Activated T-cell treated with anti-CD3 and anti-CD28 coated beads, Interleukin-2, amount 50 U/mL, for 72 hours (primary cell): Measurements from ENCODE around the gene CDK5. TPM values are rescaled to one million over a fixed set of nuclear protein-coding genes. Genes with fewer than 3 reads are reported as not detected.
A peak's percentile ranks its signal among the peaks of the same experiment; 100 is the strongest.
"Not testable (repeated sequence)": the region's sequence is repeated elsewhere in the genome, so short reads cannot be mapped to it uniquely, and the experiment has no call there.

Experiments used
- ATAC-seq, 2 donors: fragments of 150-1000 bp; cut with Tn5 transposase; replicated peaks in 1 of 2; 2 replicates each; pipeline ENCODE4 v1.10.0; 2021; ENCODE audit warnings: moderate library complexity in 2 of 2, mild to moderate bottlenecking in 1 of 2
- DNase-seq, 2 donors: peaks; one replicate each; pipeline ENCODE4 v3.0.0; 2021 to 2022; ENCODE audit warnings: mixed read lengths in 1 of 2
- H3K27ac Mint-ChIP-seq: one replicate; pipeline ENCODE4 v1.8.0; 2022; ENCODE audit warnings: mild to moderate bottlenecking, moderate library complexity, mixed read lengths
- H3K27me3 Mint-ChIP-seq: one replicate; pipeline ENCODE4 v1.8.0; 2022; ENCODE audit warnings: low read depth, mixed read lengths
- H3K36me3 Mint-ChIP-seq, 2 donors: one replicate each; pipeline ENCODE4 v1.8.0; 2022; ENCODE audit warnings: mixed read lengths in 2 of 2, mild to moderate bottlenecking in 1 of 2; ENCODE audit not compliant: insufficient read depth in 2 of 2
- H3K4me1 Mint-ChIP-seq: one replicate; pipeline ENCODE4 v1.8.0; 2022; ENCODE audit warnings: low read depth, mixed read lengths
- H3K4me3 Mint-ChIP-seq, 2 donors: one replicate each; pipeline ENCODE4 v1.8.0; 2022; ENCODE audit warnings: mild to moderate bottlenecking in 2 of 2, mixed read lengths in 2 of 2, moderate library complexity in 2 of 2
- H3K9me3 Mint-ChIP-seq, 2 donors: one replicate each; pipeline ENCODE4 v1.8.0; 2022; ENCODE audit warnings: mixed read lengths in 2 of 2
- total RNA-seq, 2 donors: library from RNA; stranded (reverse); gene quantifications; one replicate each; pipeline ENCODE4 v1.2.3, GENCODE V29; 2022

Gene CDK5
- total RNA-seq, 2 donors from 2014 or later, result 9.4 to 11.6 TPM

DNA sequence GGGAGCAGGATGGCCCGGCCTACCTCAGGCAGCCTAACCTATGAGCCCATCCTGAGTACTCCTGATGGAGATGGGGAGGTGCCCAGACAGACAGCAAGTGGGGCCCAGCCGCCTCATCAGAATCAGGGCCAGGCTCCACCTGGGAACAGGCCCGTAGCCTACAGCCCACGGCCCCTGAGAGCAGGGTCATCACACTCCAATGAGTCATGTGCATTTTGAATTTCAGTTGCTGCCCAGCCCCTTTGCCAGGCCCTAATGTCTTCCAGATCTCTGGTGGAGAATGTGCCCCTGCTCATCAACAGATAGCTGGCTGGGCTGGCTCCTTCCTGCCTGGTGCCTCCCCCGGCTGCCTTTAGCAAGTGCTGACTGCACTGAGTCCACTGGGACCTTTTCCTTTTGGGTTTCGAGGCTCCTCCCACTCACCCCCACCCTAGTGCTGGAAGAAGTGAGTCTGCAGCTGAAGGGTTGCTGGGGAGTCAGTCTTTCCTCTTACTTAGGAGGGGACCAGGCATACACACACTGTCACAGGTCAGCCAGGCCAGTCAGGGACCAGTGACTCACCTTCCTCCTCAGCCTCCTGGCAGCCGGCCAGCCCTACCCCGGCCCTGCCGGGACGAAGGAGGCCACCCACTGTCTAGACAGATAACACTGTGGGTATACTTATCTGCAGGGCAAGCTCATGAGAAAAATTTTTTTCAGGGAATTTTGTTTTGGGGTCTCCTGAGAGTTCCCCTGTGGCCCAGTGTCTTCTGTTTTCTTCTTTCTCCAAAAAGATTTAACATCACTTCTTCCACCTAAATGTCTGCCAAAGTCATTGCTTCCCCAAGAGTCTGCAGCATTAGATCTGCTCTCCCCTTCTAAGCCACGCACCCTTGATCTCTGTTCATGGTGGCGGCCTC is 18.5 kb downstream of the CDK5 start:
- H3K4me1 Mint-ChIP-seq, result peaks cover 18% of the 10 kb centered on the region
- peak overlapping the region; percentile 58 for H3K27ac Mint-ChIP-seq
- H3K9me3 Mint-ChIP-seq, result no peaks in the 10 kb centered on the region

DNA sequence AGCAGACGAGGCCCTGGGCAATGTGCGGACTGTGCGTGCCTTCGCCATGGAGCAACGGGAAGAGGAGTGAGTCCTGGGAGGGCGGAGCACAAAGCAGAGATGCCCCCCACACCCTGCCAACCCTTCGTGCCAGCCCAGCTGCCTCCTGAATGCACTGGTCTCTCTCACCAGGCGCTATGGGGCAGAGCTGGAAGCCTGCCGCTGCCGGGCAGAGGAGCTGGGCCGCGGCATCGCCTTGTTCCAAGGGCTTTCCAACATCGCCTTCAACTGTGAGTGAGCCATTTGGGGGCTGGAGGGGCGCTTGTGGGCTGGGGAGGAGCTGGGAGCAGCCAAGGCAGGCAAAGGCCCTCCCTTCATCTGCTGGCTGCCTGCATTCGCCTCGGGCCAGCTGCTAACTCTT is 21.8 kb downstream of the CDK5 start:
- no peaks in the 10 kb centered on the region for H3K9me3 Mint-ChIP-seq
- no peak overlapping the region for H3K27ac Mint-ChIP-seq
- peaks cover 0 to 2% of the 10 kb centered on the region in 2 donors for H3K36me3 Mint-ChIP-seq
- DNase-seq (no peak), ATAC-seq (no peak)
- H3K4me3 Mint-ChIP-seq, result no peak overlapping the region
- H3K27me3 Mint-ChIP-seq, result no peaks in the 10 kb centered on the region
- H3K4me1 Mint-ChIP-seq, result peaks cover 18% of the 10 kb centered on the region

More for the DNA sequence above, 18.5 kb downstream of the CDK5 start:
- DNase-seq (peak; percentile 82 to 86), ATAC-seq (peak; percentile 96 to 97)
- H3K27me3 Mint-ChIP-seq, result no peaks in the 10 kb centered on the region
- peaks cover 2% of the 10 kb centered on the region in 2 donors for H3K36me3 Mint-ChIP-seq
- peak overlapping the region; percentile 55 to 66 for H3K4me3 Mint-ChIP-seq

DNA sequence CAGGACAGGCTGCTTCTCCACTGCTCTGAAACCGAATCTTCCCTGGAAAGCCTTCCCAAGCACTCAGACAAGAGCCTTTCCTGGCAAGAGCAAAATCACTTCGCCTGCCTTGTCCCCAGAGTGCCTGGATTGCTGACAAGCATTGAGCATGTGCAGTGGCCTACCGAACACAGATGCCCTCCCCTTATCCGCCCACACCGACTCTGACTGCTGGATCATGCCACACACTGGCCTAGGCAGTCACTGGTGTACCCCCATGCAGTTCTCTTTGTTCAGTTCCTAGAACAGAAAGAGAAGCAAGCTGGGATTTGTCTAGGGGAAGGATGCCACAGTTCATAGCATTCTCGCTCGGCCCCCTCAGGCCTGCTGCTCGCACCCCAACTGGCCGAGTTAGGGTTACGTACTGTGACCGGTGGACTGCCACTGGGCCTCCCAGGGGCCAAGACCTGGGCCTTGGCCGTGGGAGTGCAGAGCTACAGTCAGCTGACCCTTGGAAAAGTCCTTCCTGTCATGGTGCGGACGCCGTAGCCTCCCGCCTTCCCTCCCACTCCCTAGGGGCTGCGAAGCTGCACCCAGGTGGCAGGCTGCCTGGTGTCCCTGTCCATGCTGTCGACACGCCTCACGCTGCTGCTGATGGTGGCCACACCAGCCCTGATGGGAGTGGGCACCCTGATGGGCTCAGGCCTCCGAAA is 22.5 kb downstream of the CDK5 start:
- H3K4me3 Mint-ChIP-seq, result no peak overlapping the region
- peaks cover 0 to 2% of the 10 kb centered on the region in 2 donors for H3K36me3 Mint-ChIP-seq
- no peaks in the 10 kb centered on the region for H3K9me3 Mint-ChIP-seq
- DNase-seq (no peak), ATAC-seq (no peak)
- H3K4me1 Mint-ChIP-seq, result peaks cover 18% of the 10 kb centered on the region
- no peaks in the 10 kb centered on the region for H3K27me3 Mint-ChIP-seq
- H3K27ac Mint-ChIP-seq, result no peak overlapping the region

DNA sequence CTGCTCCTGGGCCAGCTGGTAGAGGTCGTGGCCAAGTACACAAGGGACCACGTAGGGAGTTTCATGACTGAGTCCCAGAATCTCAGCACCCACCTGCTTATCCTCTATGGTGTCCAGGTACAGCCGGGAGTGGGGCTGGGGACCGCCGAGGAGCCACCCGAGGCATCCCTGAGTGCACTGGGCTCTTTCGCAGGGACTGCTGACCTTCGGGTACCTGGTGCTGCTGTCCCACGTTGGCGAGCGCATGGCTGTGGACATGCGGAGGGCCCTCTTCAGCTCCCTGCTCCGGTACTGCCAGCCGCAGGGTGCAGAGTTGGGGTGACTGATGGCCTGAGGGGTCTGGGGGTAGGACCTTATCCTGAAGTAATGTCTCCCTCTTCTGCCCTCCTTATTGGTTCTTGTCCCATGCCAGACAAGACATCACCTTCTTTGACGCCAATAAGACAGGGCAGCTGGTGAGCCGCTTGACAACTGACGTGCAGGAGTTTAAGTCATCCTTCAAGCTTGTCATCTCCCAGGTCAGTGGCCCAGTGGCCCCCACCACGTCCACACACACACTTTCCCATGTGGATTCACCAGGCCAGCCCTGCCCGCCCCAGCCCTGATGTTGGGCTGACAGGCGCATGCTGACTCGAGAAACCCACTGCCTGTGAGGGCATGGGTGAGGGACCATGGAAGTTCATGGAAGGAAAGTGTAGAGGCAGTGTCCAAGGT is 23.2 kb downstream of the CDK5 start:
- H3K36me3 Mint-ChIP-seq, result peaks cover 0 to 2% of the 10 kb centered on the region in 2 donors
- ATAC-seq, result no peak
- H3K27ac Mint-ChIP-seq, result no peak overlapping the region

DNA sequence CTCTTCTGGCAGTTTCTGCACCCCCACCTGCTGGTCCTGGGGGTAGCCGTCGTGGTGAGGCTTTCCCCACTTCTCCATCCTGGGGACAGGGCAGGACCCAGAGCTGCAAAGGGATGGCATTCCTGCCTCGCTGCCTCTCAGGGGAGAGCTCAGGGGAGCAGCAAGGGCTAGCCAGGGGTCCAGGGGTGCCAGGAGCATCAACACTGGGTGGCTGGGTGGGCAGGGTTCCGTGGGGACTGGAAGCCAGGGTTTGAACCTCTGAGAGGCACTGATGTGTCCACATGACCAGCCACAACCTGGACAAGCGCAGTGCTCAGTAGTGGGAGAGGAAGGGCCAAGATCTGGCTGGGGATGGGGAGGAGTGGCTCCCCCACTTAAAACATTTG is 23.8 kb downstream of the CDK5 start:
- peaks cover 17% of the 10 kb centered on the region for H3K4me1 Mint-ChIP-seq
- ATAC-seq (no peak), DNase-seq (no peak)
- no peaks in the 10 kb centered on the region for H3K9me3 Mint-ChIP-seq
- peaks cover 0 to 2% of the 10 kb centered on the region in 2 donors for H3K36me3 Mint-ChIP-seq
- H3K27ac Mint-ChIP-seq, result no peak overlapping the region
- no peak overlapping the region for H3K4me3 Mint-ChIP-seq
- H3K27me3 Mint-ChIP-seq, result no peaks in the 10 kb centered on the region

More for the DNA sequence above, 23.2 kb downstream of the CDK5 start:
- Mint-ChIP-seq H3K4me3 (no peak overlapping the region), H3K9me3 (no peaks in the 10 kb centered on the region), H3K4me1 (peaks cover 17% of the 10 kb centered on the region), H3K27me3 (no peaks in the 10 kb centered on the region)
- no peak for DNase-seq

DNA sequence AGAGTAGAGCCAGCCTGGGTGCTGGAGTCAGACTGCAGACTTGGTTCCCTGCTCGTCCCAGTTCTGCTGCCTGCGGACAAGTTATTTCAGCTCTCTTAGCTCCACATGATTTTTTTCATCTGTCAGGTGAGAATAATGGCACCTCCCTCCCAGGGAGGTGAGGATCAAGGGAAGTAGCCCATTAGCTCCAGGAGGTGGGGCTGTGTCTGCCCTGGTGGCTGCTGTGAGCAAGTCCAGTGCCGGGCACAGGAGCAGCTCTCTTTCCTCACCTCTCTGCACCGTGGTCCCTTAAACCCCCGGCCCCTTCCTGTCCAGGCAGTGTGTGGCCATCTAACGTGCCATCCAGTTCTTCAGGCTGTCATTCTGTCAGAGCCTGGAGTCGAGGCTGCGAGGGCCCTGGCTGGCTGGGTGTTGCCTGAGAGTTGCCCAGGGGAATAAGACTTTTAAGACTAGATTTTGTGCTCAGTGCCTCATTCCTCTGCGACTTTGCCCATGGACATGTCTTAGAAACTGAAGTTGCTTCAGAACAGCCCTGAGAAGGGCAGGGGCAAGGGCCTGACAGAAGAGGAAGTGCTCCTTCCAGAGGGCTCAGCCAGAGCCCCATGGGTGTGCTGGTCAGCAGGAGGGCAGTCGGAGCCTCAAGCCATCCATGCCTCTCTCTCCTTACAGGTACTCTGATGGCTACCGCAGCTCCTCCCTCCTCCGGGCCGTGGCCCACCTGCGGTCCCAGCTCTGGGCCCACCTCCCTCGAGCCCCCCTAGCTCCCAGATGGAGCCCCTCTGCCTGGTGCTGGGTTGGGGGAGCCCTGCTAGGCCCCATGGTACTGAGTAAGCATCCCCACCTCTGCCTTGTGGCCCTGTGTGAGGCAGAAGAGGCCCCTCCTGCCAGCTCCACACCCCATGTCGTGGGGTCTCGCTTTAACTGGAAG is 24.5 kb downstream of the CDK5 start:
- DNase-seq (no peak), ATAC-seq (no peak)
- H3K27ac Mint-ChIP-seq, result no peak overlapping the region
- H3K9me3 Mint-ChIP-seq, result no peaks in the 10 kb centered on the region
- H3K4me1 Mint-ChIP-seq, result peaks cover 16% of the 10 kb centered on the region
- no peak overlapping the region for H3K4me3 Mint-ChIP-seq
- peaks cover 2% of the 10 kb centered on the region in 2 donors for H3K36me3 Mint-ChIP-seq
- H3K27me3 Mint-ChIP-seq, result no peaks in the 10 kb centered on the region

DNA sequence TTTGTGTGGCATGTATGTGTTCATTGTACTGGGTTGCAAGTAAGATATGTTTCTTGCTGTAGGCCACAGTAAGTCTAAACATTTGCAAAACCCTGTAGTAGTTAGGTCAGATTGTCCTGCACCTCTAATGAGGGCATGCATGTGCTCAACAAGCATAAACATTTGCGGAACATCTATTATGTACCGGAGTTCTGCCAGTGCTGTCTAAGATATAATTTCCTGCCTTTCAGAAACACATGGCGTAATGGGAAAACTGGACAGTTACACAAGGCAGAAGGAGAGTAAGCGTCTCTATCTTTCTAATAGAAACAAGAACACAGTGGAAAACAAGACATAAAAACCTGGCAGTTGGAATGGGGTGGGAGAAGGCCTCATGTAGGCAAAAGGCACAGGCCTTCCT is 26.7 kb downstream of the CDK5 start:
- Mint-ChIP-seq H3K36me3 (peaks cover 0 to 2% of the 10 kb centered on the region in 2 donors), H3K27me3 (no peaks in the 10 kb centered on the region), H3K9me3 (no peaks in the 10 kb centered on the region), H3K4me3 (no peak overlapping the region), H3K27ac (no peak overlapping the region), H3K4me1 (peaks cover 25% of the 10 kb centered on the region)
- DNase-seq (no peak), ATAC-seq (no peak)

DNA sequence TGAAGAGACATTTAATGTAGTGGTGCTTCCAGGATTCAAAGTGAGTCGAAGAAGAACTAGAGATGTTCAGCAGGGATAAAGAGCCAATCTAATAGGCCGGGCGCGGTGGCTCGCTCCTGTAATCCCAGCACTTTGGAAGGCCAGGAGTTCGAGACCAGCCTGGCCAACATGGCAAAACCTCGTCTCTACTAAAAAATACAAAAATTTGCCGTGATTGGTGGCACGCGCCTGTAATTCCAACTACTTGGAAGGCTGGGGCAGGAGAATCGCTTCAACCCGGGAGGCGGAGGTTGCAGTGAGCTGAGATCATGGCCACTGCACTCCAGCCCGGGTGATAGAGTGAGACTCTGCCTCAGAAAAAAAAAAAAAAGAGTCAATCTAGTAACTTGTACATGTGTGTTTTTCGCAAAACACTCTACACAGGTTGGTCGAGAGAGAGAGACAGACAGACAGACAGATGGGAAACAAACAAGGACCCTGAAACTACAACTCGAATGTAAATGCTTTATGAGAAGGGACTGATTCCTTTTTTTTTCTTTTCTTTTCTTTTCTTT is 28.7 kb downstream of the CDK5 start:
- H3K4me1 Mint-ChIP-seq, result peaks cover 25% of the 10 kb centered on the region
- H3K9me3 Mint-ChIP-seq, result no peaks in the 10 kb centered on the region
- H3K36me3 Mint-ChIP-seq, result peaks cover 0 to 2% of the 10 kb centered on the region in 2 donors
- ATAC-seq (no peak), DNase-seq (no peak)
- peak overlapping the region; percentile 98 to 100 for H3K4me3 Mint-ChIP-seq
- H3K27ac Mint-ChIP-seq, result peak overlapping the region; percentile 93
- no peaks in the 10 kb centered on the region for H3K27me3 Mint-ChIP-seq

DNA sequence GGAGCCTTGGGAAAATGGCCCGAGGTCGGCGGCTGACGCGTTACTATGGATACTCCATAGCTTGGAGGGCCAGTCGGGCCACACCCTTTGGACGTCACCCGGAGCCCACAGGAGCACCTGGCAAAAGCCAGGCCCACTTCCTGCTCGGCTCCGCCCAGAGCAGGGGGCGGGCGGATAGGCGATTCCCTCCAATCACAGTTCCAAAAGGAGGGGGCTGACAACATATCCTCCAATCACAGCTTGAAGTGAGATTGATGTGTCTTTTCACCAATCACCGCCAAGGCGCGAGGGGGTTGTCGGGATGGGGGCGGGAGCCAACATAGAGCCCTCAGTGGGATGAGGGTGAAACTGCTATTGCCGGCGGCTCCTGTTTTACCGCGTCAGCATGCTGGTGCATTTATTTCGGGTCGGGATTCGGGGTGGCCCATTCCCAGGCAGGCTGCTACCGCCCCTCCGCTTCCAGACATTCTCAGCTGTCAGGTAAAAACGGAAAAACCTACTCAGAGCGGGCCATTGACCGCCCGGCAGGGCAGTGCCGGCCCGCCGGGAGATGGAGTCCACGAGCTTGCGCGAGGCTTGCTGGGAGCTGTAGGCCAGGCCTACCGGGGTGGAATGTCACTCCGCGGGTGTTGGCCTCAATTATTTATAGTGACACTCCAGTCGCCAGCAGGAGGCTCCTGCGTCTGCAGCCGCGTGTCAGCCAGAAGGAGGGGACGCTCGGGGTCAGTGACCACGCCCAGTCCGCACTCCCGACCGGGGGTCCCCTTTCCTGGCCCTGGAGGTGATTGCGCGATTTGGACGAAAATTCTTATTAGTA is 29.4 kb downstream of the CDK5 start, which contains the start of gene ABCB8:
ABCB8 (plus strand) TSS at position 320 of the 817 bp plus-strand sequence; CDS start at position 386, 66 bp downstream.
- peak within 1 kb of the TSS; percentile 93 for H3K27ac Mint-ChIP-seq
- H3K36me3 Mint-ChIP-seq, result peaks cover 0 to 2% of the 10 kb centered on the region in 2 donors
- H3K9me3 Mint-ChIP-seq, result no peaks in the 10 kb centered on the region
- ATAC-seq, result peak; percentile 92 to 93
- peaks cover 25% of the 10 kb centered on the region for H3K4me1 Mint-ChIP-seq
- peak; percentile 97 to 98 for DNase-seq
- H3K4me3 Mint-ChIP-seq, result peak within 1 kb of the TSS; percentile 98 to 100
- no peaks in the 10 kb centered on the region for H3K27me3 Mint-ChIP-seq

DNA sequence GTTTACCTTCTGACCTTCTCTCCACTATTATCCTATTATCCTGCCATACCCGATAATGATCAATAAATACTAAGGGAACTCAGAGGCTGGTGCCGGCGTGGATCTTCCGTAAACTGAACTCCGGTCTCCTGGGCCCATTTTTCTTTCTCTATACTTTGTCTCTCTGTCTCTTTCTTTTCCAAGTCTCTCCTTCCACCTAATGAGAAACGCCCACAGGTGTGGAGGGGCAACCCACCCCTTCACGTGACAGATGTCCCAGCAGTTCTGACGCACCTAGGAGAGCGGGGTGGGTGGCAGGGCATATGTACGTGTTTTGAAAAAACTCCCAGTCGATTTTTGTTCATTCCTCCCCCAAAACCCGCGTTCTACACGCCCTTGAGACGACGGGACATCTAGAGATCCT is 30.0 kb downstream of the CDK5 start:
- DNase-seq, H3K27me3 Mint-ChIP-seq, H3K36me3 Mint-ChIP-seq, H3K9me3 Mint-ChIP-seq: not testable (repeated sequence)
- ATAC-seq, result peak in 1 of 2 donors; percentile 2
- Mint-ChIP-seq H3K4me3 (peak overlapping the region; percentile 98 to 100), H3K27ac (peak overlapping the region; percentile 92), H3K4me1 (peaks cover 25% of the 10 kb centered on the region)
